GM23248 (cell line): ENCODE data around the gene NUP133. TPM values are rescaled to one million over a fixed set of nuclear protein-coding genes. Genes with fewer than 3 reads are reported as not detected.

Experiments used
- DNase-seq: peaks from one replicate; pipeline ENCODE4 v3.0.0-alpha.2; 2015
- H2AFZ ChIP-seq: fragments of 200-600 bp; sonication (generic); 2 replicates; pipeline ENCODE4 v1.6.1; 2016; ENCODE audit warnings: antibody characterized with exemption
- H3F3A ChIP-seq: fragments of 200-600 bp; sonication (generic); 2 replicates; pipeline ENCODE4 v1.6.1; 2016; ENCODE audit warnings: mild to moderate bottlenecking, antibody characterized with exemption, mixed run types; ENCODE audit not compliant: insufficient read depth
- H3K27ac ChIP-seq: fragments of 200-600 bp; sonication (generic); 2 replicates; pipeline ENCODE4 v1.5.1; 2016; ENCODE audit warnings: mild to moderate bottlenecking
- H3K27me3 ChIP-seq: fragments of 200-600 bp; sonication (generic); replicated peaks from 2 replicates; pipeline ENCODE4 v1.6.1; 2016; ENCODE audit warnings: mild to moderate bottlenecking; ENCODE audit not compliant: insufficient read depth
- H3K36me3 ChIP-seq: fragments of 200-600 bp; sonication (generic); 2 replicates; pipeline ENCODE4 v1.6.1; 2016; ENCODE audit warnings: low read depth, mild to moderate bottlenecking
- H3K4me1 ChIP-seq: fragments of 200-600 bp; sonication (generic); 2 replicates; pipeline ENCODE4 v1.6.1; 2016; ENCODE audit warnings: mild to moderate bottlenecking; ENCODE audit not compliant: insufficient read depth
- H3K4me2 ChIP-seq: fragments of 200-600 bp; sonication (generic); one replicate; pipeline ENCODE4 v1.6.1; 2016; ENCODE audit warnings: mild to moderate bottlenecking; ENCODE audit not compliant: unreplicated experiment
- H3K4me3 ChIP-seq: fragments of 200-600 bp; sonication (generic); 2 replicates; pipeline ENCODE4 v1.5.1; 2016; ENCODE audit warnings: mild to moderate bottlenecking
- H3K79me2 ChIP-seq: fragments of 200-600 bp; sonication (generic); 2 replicates; pipeline ENCODE4 v1.6.1; 2016; ENCODE audit warnings: mild to moderate bottlenecking; ENCODE audit not compliant: insufficient read depth
- H3K9ac ChIP-seq: fragments of 200-600 bp; sonication (generic); 2 replicates; pipeline ENCODE4 v1.6.1; 2016; ENCODE audit warnings: mild to moderate bottlenecking
- H3K9me2 ChIP-seq: fragments of 200-600 bp; sonication (generic); 2 replicates; pipeline ENCODE4 v1.6.1; 2016; ENCODE audit warnings: mixed run types, mild to moderate bottlenecking, moderate library complexity; ENCODE audit not compliant: insufficient read depth
- H3K9me3 ChIP-seq: fragments of 200-600 bp; sonication (generic); one replicate; pipeline ENCODE4 v1.6.1; 2017; ENCODE audit warnings: low read depth
- H4K20me1 ChIP-seq: fragments of 200-600 bp; sonication (generic); 2 replicates; pipeline ENCODE4 v1.6.0; 2016; ENCODE audit not compliant: insufficient read depth
- EZH2 ChIP-seq: fragments of 200-600 bp; sonication (generic); IDR thresholded peaks from 2 replicates; pipeline ENCODE4 v1.6.1; 2018; ENCODE audit warnings: antibody characterized with exemption, mild to moderate bottlenecking; ENCODE audit not compliant: insufficient read depth, poor library complexity, severe bottlenecking
- EZH2phosphoT487 ChIP-seq: fragments of 200-600 bp; sonication (generic); IDR thresholded peaks from 2 replicates; pipeline ENCODE4 v1.6.1; 2018; ENCODE audit warnings: antibody characterized with exemption, moderate library complexity, mild to moderate bottlenecking, low read depth; ENCODE audit not compliant: insufficient read depth
- WGBS, 2 experiments: methylation state at CpG; one replicate each; pipeline ENCODE4 v1.1.6; 2015 to 2017; ENCODE audit warnings: low lambda C conversion rate in 2 of 2, low coverage in 1 of 2; ENCODE audit errors: missing lambda C conversion rate in 2 of 2; 5-methylcytosine and 5-hydroxymethylcytosine counted together
- in situ Hi-C: fragments of 300-500 bp; cut with MboI; formaldehyde crosslinking; loops from 2 replicates; pipeline ENCODE4 v1.15.0; 2020
- polyA plus RNA-seq: library from polyadenylated mRNA; unstranded; fragments of >200 nt; fragmentation: Nextera tagmentation; extraction: Ambion mirVana; gene quantifications from 2 replicates; pipeline ENCODE4 v1.2.1, GENCODE V29; 2016
- total RNA-seq: library from RNA; depleted of rRNA; stranded (reverse); fragments of >200 nt; shearing (Covaris generic); gene quantifications from 2 replicates; pipeline ENCODE4 v1.2.3, GENCODE V29; 2014

NUP133 gene
- total and polyA plus RNA-seq, 2 experiments from 2014 or later = 16.7 to 29.1 TPM

GRCh38 chr1:229466887-229467286 is 41.3 kb downstream of the NUP133 start:
- WGBS, 2 experiments = 98 to 100% methylated on average over 1 of the region's 1 CpG
- Histone ChIP-seq H3K9ac (no peak overlapping the region), H3F3A (no peaks in the 10 kb centered on the region), H3K27me3 (no peaks in the 10 kb centered on the region), H3K27ac (no peak overlapping the region), H4K20me1 (no peaks in the 10 kb centered on the region), H3K36me3 (peaks cover 47% of the 10 kb centered on the region), H3K9me3 (no peaks in the 10 kb centered on the region), H3K9me2 (no peaks in the 10 kb centered on the region), H3K4me3 (no peak overlapping the region), H2AFZ (no peak overlapping the region), H3K4me1 (no peaks in the 10 kb centered on the region), H3K79me2 (no peaks in the 10 kb centered on the region), H3K4me2 (no peak overlapping the region)
- in situ Hi-C loops = no loop called here
- no peak for TF ChIP-seq EZH2phosphoT487
- TF ChIP-seq EZH2 = no peak
- no peak for DNase-seq

- Histone ChIP-seq H3K27ac (no peak overlapping the region), H4K20me1 (no peaks in the 10 kb centered on the region), H3K79me2 (no peaks in the 10 kb centered on the region), H3K4me1 (no peaks in the 10 kb centered on the region), H3K27me3 (no peaks in the 10 kb centered on the region), H3K4me3 (no peak overlapping the region), H3K9ac (no peak overlapping the region), H3K4me2 (no peak overlapping the region), H3K9me2 (no peaks in the 10 kb centered on the region), H3F3A (no peaks in the 10 kb centered on the region), H3K36me3 (peaks cover 65% of the 10 kb centered on the region), H2AFZ (no peak overlapping the region), H3K9me3 (no peaks in the 10 kb centered on the region)
- TF ChIP-seq EZH2phosphoT487 (no peak), EZH2 (no peak)
- in situ Hi-C loops = no loop called here
- no peak for DNase-seq
- 97 to 98% methylated on average over 8 of the region's 8 CpGs for WGBS, 2 experiments
These were observed 43.5 kb downstream of the NUP133 start for GRCh38 chr1:229464672-229465071.

GRCh38 chr1:229461032-229461668 is 47.0 kb downstream of the NUP133 start:
- no peaks in the 10 kb centered on the region for H3K27me3 ChIP-seq
- no peaks in the 10 kb centered on the region for H3K4me1 ChIP-seq
- no peaks in the 10 kb centered on the region for H3F3A ChIP-seq
- TF ChIP-seq EZH2 (no peak), EZH2phosphoT487 (no peak)
- H3K27ac ChIP-seq = no peak overlapping the region
- no peaks in the 10 kb centered on the region for H4K20me1 ChIP-seq
- H3K4me3 ChIP-seq = no peak overlapping the region
- no peaks in the 10 kb centered on the region for H3K9me2 ChIP-seq
- no peak for DNase-seq
- no peak overlapping the region for H2AFZ ChIP-seq
- H3K9ac ChIP-seq = no peak overlapping the region
- no peaks in the 10 kb centered on the region for H3K9me3 ChIP-seq
- in situ Hi-C loops = no loop called here
- no peak overlapping the region for H3K4me2 ChIP-seq
- H3K79me2 ChIP-seq = no peaks in the 10 kb centered on the region
- WGBS, 2 experiments = 81 to 84% methylated on average over 7 of the region's 7 CpGs
- peaks cover 79% of the 10 kb centered on the region for H3K36me3 ChIP-seq

- Histone ChIP-seq H3K4me1 (no peaks in the 10 kb centered on the region), H3K36me3 (peaks cover 72% of the 10 kb centered on the region), H2AFZ (no peak overlapping the region), H3F3A (no peaks in the 10 kb centered on the region), H3K4me2 (no peak overlapping the region), H3K9ac (no peak overlapping the region), H3K9me3 (no peaks in the 10 kb centered on the region), H3K27ac (no peak overlapping the region), H3K4me3 (no peak overlapping the region), H3K9me2 (no peaks in the 10 kb centered on the region), H3K27me3 (no peaks in the 10 kb centered on the region), H4K20me1 (no peaks in the 10 kb centered on the region), H3K79me2 (no peaks in the 10 kb centered on the region)
- 97 to 98% methylated on average over 3 of the region's 3 CpGs for WGBS, 2 experiments
- DNase-seq = no peak
- TF ChIP-seq EZH2phosphoT487 (no peak), EZH2 (no peak)
- in situ Hi-C loops = no loop called here
These were observed 48.3 kb downstream of the NUP133 start for GRCh38 chr1:229459815-229460214.
